ENCODE data around the gene CPN2. TPM values are rescaled to one million over a fixed set of nuclear protein-coding genes. Genes with fewer than 3 reads are reported as not detected.

The CPN2 gene
- total and polyA plus RNA-seq, 2 of the 13 experiments (the other 11 are each of a cell fraction or from before 2014, with no cell fraction given): 26.7 to 27.7 TPM

GRCh38 chr3:194386066-194386465 lies 34.9 kb upstream of the CPN2 start:
- TF ChIP-seq HOXA7 (CRISPR knock-in tag; IDR thresholded peaks at IDR 0.05): no peak
- no peak for TF ChIP-seq ZBTB7A (CRISPR knock-in tag; IDR thresholded peaks at IDR 0.05)
- no peak for TF ChIP-seq SP4 (CRISPR knock-in tag; IDR thresholded peaks at IDR 0.05)
- TF ChIP-seq SETDB1 (CRISPR knock-in tag; IDR thresholded peaks at IDR 0.05; ENCODE audit: borderline replicate concordance): no peak
- no peak for TF ChIP-seq MBNL3 (CRISPR knock-in tag; conservative IDR thresholded peaks at IDR 0.05)
- TF ChIP-seq, protein P1, sequence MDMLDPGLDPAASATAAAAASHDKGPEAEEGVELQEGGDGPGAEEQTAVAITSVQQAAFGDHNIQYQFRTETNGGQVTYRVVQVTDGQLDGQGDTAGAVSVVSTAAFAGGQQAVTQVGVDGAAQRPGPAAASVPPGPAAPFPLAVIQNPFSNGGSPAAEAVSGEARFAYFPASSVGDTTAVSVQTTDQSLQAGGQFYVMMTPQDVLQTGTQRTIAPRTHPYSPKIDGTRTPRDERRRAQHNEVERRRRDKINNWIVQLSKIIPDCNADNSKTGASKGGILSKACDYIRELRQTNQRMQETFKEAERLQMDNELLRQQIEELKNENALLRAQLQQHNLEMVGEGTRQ (IDR thresholded peaks at IDR 0.05; ENCODE audit: low read depth, low read length): no peak
- TF ChIP-seq, protein P1 (CRISPR knock-in tag; IDR thresholded peaks at IDR 0.05; ENCODE audit: borderline replicate concordance): no peak
- TF ChIP-seq, protein P2, sequence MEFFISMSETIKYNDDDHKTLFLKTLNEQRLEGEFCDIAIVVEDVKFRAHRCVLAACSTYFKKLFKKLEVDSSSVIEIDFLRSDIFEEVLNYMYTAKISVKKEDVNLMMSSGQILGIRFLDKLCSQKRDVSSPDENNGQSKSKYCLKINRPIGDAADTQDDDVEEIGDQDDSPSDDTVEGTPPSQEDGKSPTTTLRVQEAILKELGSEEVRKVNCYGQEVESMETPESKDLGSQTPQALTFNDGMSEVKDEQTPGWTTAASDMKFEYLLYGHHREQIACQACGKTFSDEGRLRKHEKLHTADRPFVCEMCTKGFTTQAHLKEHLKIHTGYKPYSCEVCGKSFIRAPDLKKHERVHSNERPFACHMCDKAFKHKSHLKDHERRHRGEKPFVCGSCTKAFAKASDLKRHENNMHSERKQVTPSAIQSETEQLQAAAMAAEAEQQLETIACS (CRISPR knock-in tag; IDR thresholded peaks at IDR 0.05): no peak
- TF ChIP-seq ZNF891 (CRISPR knock-in tag; IDR thresholded peaks at IDR 0.05): no peak
- TF ChIP-seq MXI1 (IDR thresholded peaks at IDR 0.05; ENCODE audit: borderline replicate concordance, low read depth, low read length): no peak
- TF ChIP-seq, protein P3, sequence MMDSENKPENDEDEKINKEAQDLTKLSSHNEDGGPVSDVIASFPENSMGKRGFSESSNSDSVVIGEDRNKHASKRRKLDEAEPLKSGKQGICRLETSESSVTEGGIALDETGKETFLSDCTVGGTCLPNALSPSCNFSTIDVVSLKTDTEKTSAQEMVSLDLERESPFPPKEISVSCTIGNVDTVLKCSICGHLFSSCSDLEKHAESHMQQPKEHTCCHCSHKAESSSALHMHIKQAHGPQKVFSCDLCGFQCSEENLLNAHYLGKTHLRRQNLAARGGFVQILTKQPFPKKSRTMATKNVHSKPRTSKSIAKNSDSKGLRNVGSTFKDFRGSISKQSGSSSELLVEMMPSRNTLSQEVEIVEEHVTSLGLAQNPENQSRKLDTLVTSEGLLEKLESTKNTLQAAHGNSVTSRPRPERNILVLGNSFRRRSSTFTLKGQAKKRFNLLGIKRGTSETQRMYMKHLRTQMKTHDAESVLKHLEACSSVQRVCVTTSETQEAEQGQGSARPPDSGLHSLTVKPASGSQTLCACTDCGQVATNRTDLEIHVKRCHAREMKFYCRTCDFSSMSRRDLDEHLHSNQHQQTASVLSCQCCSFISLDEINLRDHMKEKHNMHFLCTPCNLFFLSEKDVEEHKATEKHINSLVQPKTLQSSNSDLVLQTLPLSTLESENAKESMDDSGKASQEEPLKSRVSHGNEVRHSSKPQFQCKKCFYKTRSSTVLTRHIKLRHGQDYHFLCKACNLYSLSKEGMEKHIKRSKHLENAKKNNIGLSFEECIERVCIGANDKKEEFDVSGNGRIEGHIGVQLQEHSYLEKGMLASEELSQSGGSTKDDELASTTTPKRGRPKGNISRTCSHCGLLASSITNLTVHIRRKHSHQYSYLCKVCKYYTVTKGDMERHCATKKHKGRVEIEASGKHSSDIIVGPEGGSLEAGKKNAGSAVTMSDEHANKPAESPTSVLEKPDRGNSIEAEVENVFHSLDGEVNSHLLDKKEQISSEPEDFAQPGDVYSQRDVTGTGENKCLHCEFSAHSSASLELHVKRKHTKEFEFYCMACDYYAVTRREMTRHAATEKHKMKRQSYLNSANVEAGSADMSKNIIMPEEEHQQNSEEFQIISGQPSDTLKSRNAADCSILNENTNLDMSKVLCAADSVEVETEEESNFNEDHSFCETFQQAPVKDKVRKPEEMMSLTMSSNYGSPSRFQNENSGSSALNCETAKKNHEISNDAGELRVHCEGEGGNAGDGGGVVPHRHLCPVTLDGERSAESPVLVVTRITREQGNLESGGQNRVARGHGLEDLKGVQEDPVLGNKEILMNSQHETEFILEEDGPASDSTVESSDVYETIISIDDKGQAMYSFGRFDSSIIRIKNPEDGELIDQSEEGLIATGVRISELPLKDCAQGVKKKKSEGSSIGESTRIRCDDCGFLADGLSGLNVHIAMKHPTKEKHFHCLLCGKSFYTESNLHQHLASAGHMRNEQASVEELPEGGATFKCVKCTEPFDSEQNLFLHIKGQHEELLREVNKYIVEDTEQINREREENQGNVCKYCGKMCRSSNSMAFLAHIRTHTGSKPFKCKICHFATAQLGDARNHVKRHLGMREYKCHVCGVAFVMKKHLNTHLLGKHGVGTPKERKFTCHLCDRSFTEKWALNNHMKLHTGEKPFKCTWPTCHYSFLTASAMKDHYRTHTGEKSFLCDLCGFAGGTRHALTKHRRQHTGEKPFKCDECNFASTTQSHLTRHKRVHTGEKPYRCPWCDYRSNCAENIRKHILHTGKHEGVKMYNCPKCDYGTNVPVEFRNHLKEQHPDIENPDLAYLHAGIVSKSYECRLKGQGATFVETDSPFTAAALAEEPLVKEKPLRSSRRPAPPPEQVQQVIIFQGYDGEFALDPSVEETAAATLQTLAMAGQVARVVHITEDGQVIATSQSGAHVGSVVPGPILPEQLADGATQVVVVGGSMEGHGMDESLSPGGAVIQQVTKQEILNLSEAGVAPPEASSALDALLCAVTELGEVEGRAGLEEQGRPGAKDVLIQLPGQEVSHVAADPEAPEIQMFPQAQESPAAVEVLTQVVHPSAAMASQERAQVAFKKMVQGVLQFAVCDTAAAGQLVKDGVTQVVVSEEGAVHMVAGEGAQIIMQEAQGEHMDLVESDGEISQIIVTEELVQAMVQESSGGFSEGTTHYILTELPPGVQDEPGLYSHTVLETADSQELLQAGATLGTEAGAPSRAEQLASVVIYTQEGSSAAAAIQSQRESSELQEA (CRISPR knock-in tag; IDR thresholded peaks at IDR 0.05; ENCODE audit: not compliant biosample characterization): no peak
- TF ChIP-seq MAF1 (CRISPR knock-in tag; IDR thresholded peaks at IDR 0.05; ENCODE audit: borderline replicate concordance): no peak
- no peak for FAIRE-seq

More at GRCh38 chr3:194386066-194386465, 34.9 kb upstream of the CPN2 start:
- DNase-seq (ENCODE audit: low spot score) (no peak), ATAC-seq (no peak)
- no peak overlapping the region for H3K4me2 ChIP-seq (ENCODE audit: low read depth, low read length)
- H3K9ac ChIP-seq (ENCODE audit: insufficient read depth, low read depth, low read length): no peak overlapping the region
- BruUV-seq (replicated peaks): no TSS peak
- 0 out of 2 replicates have a peak, but pooled peaks cover 4% of the 10 kb centered on the region for H3K9me3 ChIP-seq (ENCODE audit: low read length)
- H3K79me2 ChIP-seq (ENCODE audit: insufficient read depth, low read length): no peaks in the 10 kb centered on the region
- WGBS (ENCODE audit: low lambda C conversion rate): 68% methylated on average over 15 of the region's 15 CpGs
- H2AFZ ChIP-seq (ENCODE audit: low read length): no peak overlapping the region
- no peak overlapping the region for H3K4me3 ChIP-seq (replicated peaks in 1 of 3; ENCODE audit: insufficient read depth in 1 of 3, low read depth in 2 of 3, low read length in 3 of 3)
- H3K27me3 ChIP-seq (ENCODE audit: control insufficient read depth in 1 of 2, insufficient read depth in 2 of 2, low read length in 2 of 2): peaks cover 11 to 54% of the 10 kb centered on the region in 2 experiments; a peak in 4 of 5 replicates
- intact Hi-C loops (cut with micrococcal nuclease; ENCODE audit: unreplicated experiment) (no loop called here), in situ Hi-C loops (cut with HindIII; ENCODE audit: extremely low pct_ligation_motif_present, low pct_unique_long_range_greater_than_20kb) (no loop called here)
- no peaks in the 10 kb centered on the region for H3K36me3 ChIP-seq (replicated peaks in 1 of 2; ENCODE audit: control insufficient read depth in 1 of 2, insufficient read depth in 2 of 2, low read length in 2 of 2)
- H3K27ac ChIP-seq (ENCODE audit: extremely low read length, insufficient read depth, low read length): no peak overlapping the region
- ChIA-PET CTCF (ENCODE audit: low intra/inter-chr PET ratio, low total read pairs) (no interaction called here), POLR2A (no interaction called here)
- peaks cover 9% of the 10 kb centered on the region; the same call in 1 of the 2 replicates for H3K4me1 ChIP-seq (ENCODE audit: insufficient read depth, low read length)
- no peaks in the 10 kb centered on the region for H4K20me1 ChIP-seq (ENCODE audit: insufficient read depth, low read length)
